Measurements from ENCODE around the gene FSTL4. TPM values are rescaled to one million over a fixed set of nuclear protein-coding genes. Genes with fewer than 3 reads are reported as not detected.

FSTL4 gene
- polyA plus RNA-seq, 1 donor (not counting 4 experiments of a cell fraction or from before 2014, with no cell fraction given), result 1.7 TPM

DNA sequence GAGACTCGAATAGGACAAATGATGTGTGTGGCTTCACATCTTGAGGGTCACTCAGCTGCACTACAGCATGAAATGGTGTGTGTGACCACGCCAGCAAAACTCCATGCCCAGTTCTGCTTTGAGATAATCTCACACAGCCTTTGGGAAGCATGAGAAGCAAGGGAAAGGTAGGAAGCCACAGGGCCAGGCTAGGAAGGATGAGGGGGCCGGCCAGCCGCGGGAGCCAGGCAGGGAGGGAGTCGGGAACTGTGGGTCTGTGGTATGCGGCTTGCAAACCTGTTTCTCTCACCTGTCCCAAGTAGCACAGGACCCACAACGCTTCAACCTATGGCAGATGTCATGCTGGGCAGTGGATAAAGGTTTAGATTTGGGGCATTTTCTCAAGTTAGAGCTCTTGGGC is 418.5 kb downstream of the FSTL4 start:
- Histone ChIP-seq H3K9ac (ENCODE audit: control insufficient read depth, extremely low read depth, insufficient read depth, low read length) (no peak overlapping the region), H2AFZ (ENCODE audit: control insufficient read depth, low read length) (no peak overlapping the region), H3K9me3 (ENCODE audit: control insufficient read depth, low read depth, low read length) (no peaks in the 10 kb centered on the region), H3K79me2 (ENCODE audit: control insufficient read depth, insufficient read depth, low read length) (no peaks in the 10 kb centered on the region), H3K4me3 (ENCODE audit: control insufficient read depth in 2 of 3, extremely low read depth in 1 of 3, insufficient read depth in 2 of 3, low read depth in 1 of 3, low read length in 3 of 3) (no peak overlapping the region), H3K4me2 (ENCODE audit: control insufficient read depth, extremely low read depth, insufficient read depth, low read depth, low read length) (no peak overlapping the region), H3K9me1 (ENCODE audit: control insufficient read depth, extremely low read depth, insufficient read depth, low read length) (no peaks in the 10 kb centered on the region), H3K4me1 (ENCODE audit: control insufficient read depth, extremely low read depth, insufficient read depth, low read length) (no peaks in the 10 kb centered on the region), H3K27me3 (ENCODE audit: control insufficient read depth, extremely low read depth, insufficient read depth, low read length) (peaks cover 3% of the 10 kb centered on the region), H4K20me1 (ENCODE audit: control insufficient read depth, extremely low read depth, insufficient read depth, low read length) (no peaks in the 10 kb centered on the region), H3K27ac (ENCODE audit: control insufficient read depth, insufficient read depth, low read length) (no peak overlapping the region), H3K36me3 (ENCODE audit: control insufficient read depth in 2 of 2, extremely low read depth in 1 of 2, insufficient read depth in 2 of 2, low read length in 2 of 2) (no peaks in the 10 kb centered on the region)
- no peak for TF ChIP-seq EZH2 (IDR thresholded peaks at IDR 0.05; ENCODE audit: low read length)
- TF ChIP-seq, protein P1, sequence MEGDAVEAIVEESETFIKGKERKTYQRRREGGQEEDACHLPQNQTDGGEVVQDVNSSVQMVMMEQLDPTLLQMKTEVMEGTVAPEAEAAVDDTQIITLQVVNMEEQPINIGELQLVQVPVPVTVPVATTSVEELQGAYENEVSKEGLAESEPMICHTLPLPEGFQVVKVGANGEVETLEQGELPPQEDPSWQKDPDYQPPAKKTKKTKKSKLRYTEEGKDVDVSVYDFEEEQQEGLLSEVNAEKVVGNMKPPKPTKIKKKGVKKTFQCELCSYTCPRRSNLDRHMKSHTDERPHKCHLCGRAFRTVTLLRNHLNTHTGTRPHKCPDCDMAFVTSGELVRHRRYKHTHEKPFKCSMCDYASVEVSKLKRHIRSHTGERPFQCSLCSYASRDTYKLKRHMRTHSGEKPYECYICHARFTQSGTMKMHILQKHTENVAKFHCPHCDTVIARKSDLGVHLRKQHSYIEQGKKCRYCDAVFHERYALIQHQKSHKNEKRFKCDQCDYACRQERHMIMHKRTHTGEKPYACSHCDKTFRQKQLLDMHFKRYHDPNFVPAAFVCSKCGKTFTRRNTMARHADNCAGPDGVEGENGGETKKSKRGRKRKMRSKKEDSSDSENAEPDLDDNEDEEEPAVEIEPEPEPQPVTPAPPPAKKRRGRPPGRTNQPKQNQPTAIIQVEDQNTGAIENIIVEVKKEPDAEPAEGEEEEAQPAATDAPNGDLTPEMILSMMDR (optimal IDR thresholded peaks at IDR 0.05 in 1 of 3, IDR thresholded peaks at IDR 0.05 in 1 of 3, conservative IDR thresholded peaks at IDR 0.05 in 1 of 3; ENCODE audit: extremely low read depth in 1 of 3, insufficient read depth in 2 of 3, low read length in 3 of 3), result no peak
- no peak for FAIRE-seq
- dilution Hi-C loops (cut with MboI; ENCODE audit: extremely low pct_ligation_motif_present, low sequenced_read_pairs), result no loop called here
- DNase-seq (ENCODE audit: low read depth, low spot score), result no peak

DNA sequence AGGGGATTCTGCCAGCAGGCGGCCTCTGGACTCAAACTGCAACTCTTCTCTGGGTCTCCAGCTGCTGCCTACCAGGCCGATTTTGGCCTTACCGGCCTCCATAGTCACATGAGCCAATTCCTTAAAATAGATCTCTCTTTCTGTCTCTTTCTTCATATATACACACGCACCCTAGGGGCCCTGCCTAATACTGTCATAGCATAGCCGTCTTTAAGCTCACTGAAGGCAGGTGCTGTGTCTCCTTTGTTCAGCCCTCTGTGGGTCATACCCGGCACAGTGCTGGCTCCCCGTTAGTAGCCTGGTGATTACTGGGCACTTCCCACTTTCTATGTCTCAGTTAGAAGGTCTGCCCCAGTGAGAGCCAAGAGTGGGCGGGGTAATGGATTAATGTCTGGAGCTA is 419.6 kb downstream of the FSTL4 start:
- no peak for TF ChIP-seq EZH2 (IDR thresholded peaks at IDR 0.05; ENCODE audit: low read length)
- TF ChIP-seq, protein P1 (optimal IDR thresholded peaks at IDR 0.05 in 1 of 3, IDR thresholded peaks at IDR 0.05 in 1 of 3, conservative IDR thresholded peaks at IDR 0.05 in 1 of 3; ENCODE audit: extremely low read depth in 1 of 3, insufficient read depth in 2 of 3, low read length in 3 of 3), result no peak
- H3K4me1 ChIP-seq (ENCODE audit: control insufficient read depth, extremely low read depth, insufficient read depth, low read length), result no peaks in the 10 kb centered on the region
- no peak overlapping the region for H3K4me2 ChIP-seq (ENCODE audit: control insufficient read depth, extremely low read depth, insufficient read depth, low read depth, low read length)
- no peaks in the 10 kb centered on the region for H3K36me3 ChIP-seq (ENCODE audit: control insufficient read depth in 2 of 2, extremely low read depth in 1 of 2, insufficient read depth in 2 of 2, low read length in 2 of 2)
- no peaks in the 10 kb centered on the region for H4K20me1 ChIP-seq (ENCODE audit: control insufficient read depth, extremely low read depth, insufficient read depth, low read length)
- H2AFZ ChIP-seq (ENCODE audit: control insufficient read depth, low read length), result no peak overlapping the region
- H3K27ac ChIP-seq (ENCODE audit: control insufficient read depth, insufficient read depth, low read length), result no peak overlapping the region
- H3K9me3 ChIP-seq (ENCODE audit: control insufficient read depth, low read depth, low read length), result no peaks in the 10 kb centered on the region
- dilution Hi-C loops (cut with MboI; ENCODE audit: extremely low pct_ligation_motif_present, low sequenced_read_pairs), result no loop called here
- H3K27me3 ChIP-seq (ENCODE audit: control insufficient read depth, extremely low read depth, insufficient read depth, low read length), result peaks cover 3% of the 10 kb centered on the region
- FAIRE-seq (no peak), DNase-seq (ENCODE audit: low read depth, low spot score) (no peak)
- H3K79me2 ChIP-seq (ENCODE audit: control insufficient read depth, insufficient read depth, low read length), result no peaks in the 10 kb centered on the region
- no peaks in the 10 kb centered on the region for H3K9me1 ChIP-seq (ENCODE audit: control insufficient read depth, extremely low read depth, insufficient read depth, low read length)
- no peak overlapping the region for H3K9ac ChIP-seq (ENCODE audit: control insufficient read depth, extremely low read depth, insufficient read depth, low read length)
- H3K4me3 ChIP-seq (ENCODE audit: control insufficient read depth in 2 of 3, extremely low read depth in 1 of 3, insufficient read depth in 2 of 3, low read depth in 1 of 3, low read length in 3 of 3), result no peak overlapping the region

All from keratinocyte (primary cell).